Measurements from ENCODE around the gene IFNA13.

DNA sequence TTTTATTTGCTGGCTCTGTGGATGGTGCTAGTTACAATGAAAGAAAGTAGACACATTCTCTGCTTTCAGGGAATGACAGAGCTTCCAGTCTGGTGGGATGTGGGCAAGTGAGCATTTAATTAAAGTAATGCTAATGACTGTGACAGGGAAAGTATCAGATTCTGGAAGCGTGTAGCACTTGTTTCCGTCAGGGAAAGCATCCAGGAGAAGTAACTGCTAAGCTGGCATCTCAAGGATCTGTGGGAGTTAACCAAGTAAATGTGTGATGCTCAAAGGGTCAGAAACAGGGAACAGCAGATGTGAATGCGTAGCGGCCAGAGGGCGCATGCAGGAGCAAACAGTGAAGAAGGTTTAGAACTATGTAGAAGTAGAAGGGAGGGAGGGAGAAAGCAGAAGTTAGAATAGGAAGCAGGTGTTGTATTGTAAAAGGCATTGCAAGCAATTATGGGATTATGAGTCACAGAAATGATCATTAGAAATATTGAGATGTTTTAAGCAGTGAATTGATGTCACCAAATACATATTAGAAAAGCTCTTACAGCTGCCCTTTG, 44.9 kb downstream of the IFNA13 start:
- TF ChIP-seq, protein P1, sequence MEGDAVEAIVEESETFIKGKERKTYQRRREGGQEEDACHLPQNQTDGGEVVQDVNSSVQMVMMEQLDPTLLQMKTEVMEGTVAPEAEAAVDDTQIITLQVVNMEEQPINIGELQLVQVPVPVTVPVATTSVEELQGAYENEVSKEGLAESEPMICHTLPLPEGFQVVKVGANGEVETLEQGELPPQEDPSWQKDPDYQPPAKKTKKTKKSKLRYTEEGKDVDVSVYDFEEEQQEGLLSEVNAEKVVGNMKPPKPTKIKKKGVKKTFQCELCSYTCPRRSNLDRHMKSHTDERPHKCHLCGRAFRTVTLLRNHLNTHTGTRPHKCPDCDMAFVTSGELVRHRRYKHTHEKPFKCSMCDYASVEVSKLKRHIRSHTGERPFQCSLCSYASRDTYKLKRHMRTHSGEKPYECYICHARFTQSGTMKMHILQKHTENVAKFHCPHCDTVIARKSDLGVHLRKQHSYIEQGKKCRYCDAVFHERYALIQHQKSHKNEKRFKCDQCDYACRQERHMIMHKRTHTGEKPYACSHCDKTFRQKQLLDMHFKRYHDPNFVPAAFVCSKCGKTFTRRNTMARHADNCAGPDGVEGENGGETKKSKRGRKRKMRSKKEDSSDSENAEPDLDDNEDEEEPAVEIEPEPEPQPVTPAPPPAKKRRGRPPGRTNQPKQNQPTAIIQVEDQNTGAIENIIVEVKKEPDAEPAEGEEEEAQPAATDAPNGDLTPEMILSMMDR (IDR thresholded peaks at IDR 0.05), result no peak
- TF ChIP-seq GATA2 (CRISPR knock-in tag; IDR thresholded peaks at IDR 0.05), result no peak
